Stimulated activated CD8-positive, alpha-beta memory T cell treated with anti-CD3 and anti-CD28 coated beads, Interleukin-12 subunit alpha, Interleukin-12 subunit beta, amount 100 ng/mL, for 4 hours (primary cell): ENCODE measurements around the gene GLOD5.

Source experiments
- DNase-seq: peaks from one replicate; pipeline ENCODE4 v3.0.0-alpha.2; 2020; ENCODE audit warnings: low read depth

GLOD5 gene

GRCh38 chrX:48754238-48754637 is 7.3 kb upstream of the GLOD5 start:
- no peak for DNase-seq

GRCh38 chrX:48769230-48769629 is 7.7 kb downstream of the GLOD5 start:
- DNase-seq = no peak

GRCh38 chrX:48770296-48770695 is 8.7 kb downstream of the GLOD5 start:
- no peak for DNase-seq

GRCh38 chrX:48772602-48773001 is 11.1 kb downstream of the GLOD5 start:
- no peak for DNase-seq

- no peak for DNase-seq
These were observed 15.4 kb downstream of the GLOD5 start for GRCh38 chrX:48776818-48777439.

GRCh38 chrX:48779399-48779798 is 17.9 kb downstream of the GLOD5 start:
- DNase-seq = no peak

GRCh38 chrX:48781705-48782104 is 20.2 kb downstream of the GLOD5 start:
- DNase-seq = no peak

GRCh38 chrX:48782216-48782615 is 20.7 kb downstream of the GLOD5 start:
- no peak for DNase-seq

GRCh38 chrX:48782795-48783194 is 21.2 kb downstream of the GLOD5 start:
- DNase-seq = no peak

- no peak for DNase-seq
These were observed 23.2 kb downstream of the GLOD5 start for GRCh38 chrX:48784726-48785125.

- DNase-seq = no peak
These were observed 23.6 kb downstream of the GLOD5 start for GRCh38 chrX:48785186-48785539.

GRCh38 chrX:48785540-48786214 is 24.1 kb downstream of the GLOD5 start:
- no peak for DNase-seq

GRCh38 chrX:48786341-48786800 is 24.8 kb downstream of the GLOD5 start, which contains the start of gene GATA1:
TSS of gene GATA1 (plus strand) at chrX:48786590. CDS start at chrX:48791110, 4,520 bp downstream.
- no peak for DNase-seq

GRCh38 chrX:48786825-48787504 is 25.4 kb downstream of the GLOD5 start:
- no peak for DNase-seq

GRCh38 chrX:48787505-48788443 is 26.2 kb downstream of the GLOD5 start:
- no peak for DNase-seq

GRCh38 chrX:48789366-48790220 is 28.0 kb downstream of the GLOD5 start:
- DNase-seq = no peak

- no peak for DNase-seq
These were observed 28.9 kb downstream of the GLOD5 start for GRCh38 chrX:48790477-48790876.

- no peak for DNase-seq
These were observed 29.7 kb downstream of the GLOD5 start for GRCh38 chrX:48791063-48791820.

GRCh38 chrX:48792219-48792618 is 30.7 kb downstream of the GLOD5 start:
- DNase-seq = no peak

GRCh38 chrX:48793935-48794334 is 32.4 kb downstream of the GLOD5 start:
- DNase-seq = no peak
